HepG2 (cell line): ENCODE results near the gene S100P. TPM values are rescaled to one million over a fixed set of nuclear protein-coding genes. Genes with fewer than 3 reads are reported as not detected.

Experiments used
- ATRX ChIP-seq: sonication (generic); formaldehyde crosslinking; IDR thresholded peaks from 2 replicates; pipeline ENCODE4 v1.4.0; 2020; ENCODE audit warnings: missing genetic modification reagents, borderline replicate concordance
- CBFB ChIP-seq: sonication (generic); formaldehyde crosslinking; IDR thresholded peaks from 2 replicates; pipeline ENCODE4 v1.4.0; 2020; ENCODE audit warnings: missing genetic modification reagents
- EP300 ChIP-seq, 3 experiments: sonication (generic) in 1 of 3; formaldehyde crosslinking in 1 of 3; IDR thresholded peaks; 2 replicates each; pipeline versions ENCODE4 v1.5.1 to v1.6.1; 2011 to 2020; ENCODE audit warnings: low read depth in 2 of 3, low read length in 2 of 3, borderline replicate concordance in 1 of 3, improper control_type of control experiment in 1 of 3, mild to moderate bottlenecking in 1 of 3, missing genetic modification reagents in 1 of 3, moderate library complexity in 1 of 3
- FIP1L1 ChIP-seq: fragments of 200-400 bp; formaldehyde crosslinking; IDR thresholded peaks from 2 replicates; pipeline ENCODE4 v1.6.1; 2018; ENCODE audit warnings: low read depth, mild to moderate bottlenecking, low read length, moderate library complexity, borderline replicate concordance; ENCODE audit not compliant: insufficient read depth
- HCFC1 ChIP-seq: fragments of 150-350 bp; IDR thresholded peaks from 2 replicates; pipeline ENCODE4 v1.6.1; 2014; ENCODE audit warnings: low read depth, low read length
- KDM4B ChIP-seq: sonication (generic); formaldehyde crosslinking; IDR thresholded peaks from 2 replicates; pipeline ENCODE4 v1.4.0; 2020; ENCODE audit warnings: missing genetic modification reagents
- NCOA2 ChIP-seq: sonication (generic); formaldehyde crosslinking; IDR thresholded peaks from 2 replicates; pipeline ENCODE4 v1.8.0; 2022; ENCODE audit warnings: inconsistent platforms
- POLR2AphosphoS2 ChIP-seq: IDR thresholded peaks from 2 replicates; pipeline ENCODE4 v1.6.1; 2011; ENCODE audit warnings: low read depth, low read length, improper control_type of control experiment
- PTBP1 ChIP-seq: fragments of 200-400 bp; formaldehyde crosslinking; IDR thresholded peaks from 2 replicates; pipeline ENCODE4 v1.6.1; 2018; ENCODE audit warnings: low read length, low read depth; ENCODE audit not compliant: poor library complexity, severe bottlenecking
- SRY ChIP-seq: sonication (generic); formaldehyde crosslinking; IDR thresholded peaks from 2 replicates; pipeline ENCODE4 v1.8.0; 2022; ENCODE audit warnings: mild to moderate bottlenecking, missing genetic modification reagents
- TMF1 ChIP-seq: sonication (generic); formaldehyde crosslinking; IDR thresholded peaks from 2 replicates; pipeline ENCODE4 v1.8.1; 2022; ENCODE audit warnings: low read depth, missing genetic modification reagents
- YY1 ChIP-seq: IDR thresholded peaks from 2 replicates; pipeline ENCODE4 v1.6.1; 2011; ENCODE audit warnings: low read length, low read depth, moderate library complexity, mild to moderate bottlenecking; ENCODE audit not compliant: insufficient read depth, insufficient replicate concordance
- ZKSCAN1 ChIP-seq: fragments of 150-350 bp; IDR thresholded peaks from 2 replicates; pipeline ENCODE4 v1.6.1; 2014; ENCODE audit warnings: low read length
- ZKSCAN5 ChIP-seq: sonication (generic); formaldehyde crosslinking; IDR thresholded peaks from 2 replicates; pipeline ENCODE4 v1.5.1; 2020; ENCODE audit warnings: mild to moderate bottlenecking, missing genetic modification reagents
- ZNF30 ChIP-seq: sonication (generic); formaldehyde crosslinking; IDR thresholded peaks from 2 replicates; pipeline ENCODE4 v1.5.0; 2020; ENCODE audit warnings: mild to moderate bottlenecking, missing genetic modification reagents
- ZNF329 ChIP-seq: sonication (generic); formaldehyde crosslinking; IDR thresholded peaks from 2 replicates; pipeline ENCODE4 v1.9.0; 2021; ENCODE audit warnings: low read depth, mild to moderate bottlenecking, missing genetic modification reagents
- ZNF44 ChIP-seq: sonication (generic); formaldehyde crosslinking; IDR thresholded peaks from 2 replicates; pipeline ENCODE4 v1.5.1; 2020; ENCODE audit warnings: mild to moderate bottlenecking, missing genetic modification reagents
- ZNF616 ChIP-seq: sonication (generic); formaldehyde crosslinking; IDR thresholded peaks from 2 replicates; pipeline ENCODE4 v1.5.0; 2020; ENCODE audit warnings: low read depth, mild to moderate bottlenecking, missing genetic modification reagents
- ZNF619 ChIP-seq: sonication (generic); formaldehyde crosslinking; IDR thresholded peaks from 2 replicates; pipeline ENCODE4 v1.4.0; 2020; ENCODE audit warnings: mild to moderate bottlenecking, missing genetic modification reagents
- ZNF709 ChIP-seq: sonication (generic); formaldehyde crosslinking; IDR thresholded peaks from 2 replicates; pipeline ENCODE4 v1.5.0; 2020; ENCODE audit warnings: mild to moderate bottlenecking, missing genetic modification reagents
- polyA plus RNA-seq, 8 experiments: library from polyadenylated mRNA; depleted of rRNA in 3 of 8; stranded (reverse) in 7 of 8; unstranded in 1 of 8; fragments of >200 nt; fragmentation: Illumina TruSeq in 4 of 8; extraction: Trizol in 4 of 8; gene quantifications; 2 replicates each; pipeline versions ENCODE4 v1.2.1 to v1.2.3, GENCODE V29; 2011 to 2016; ENCODE audit warnings: low read depth in 4 of 8, missing spikeins in 1 of 8, mixed read lengths in 1 of 8; ENCODE audit not compliant: insufficient read depth in 1 of 8
- total RNA-seq, 5 experiments: library from RNA; depleted of rRNA; stranded (reverse); fragments of >200 nt; fragmentation: Illumina TruSeq; extraction: Trizol; gene quantifications; 2 replicates each; pipeline ENCODE4 v1.2.3, GENCODE V29; 2016; ENCODE audit warnings: low read depth in 1 of 5
- TF ChIP-seq, protein P1 (sequence below): sonication (generic); formaldehyde crosslinking; IDR thresholded peaks from 2 replicates; pipeline ENCODE4 v1.4.0; 2020; ENCODE audit warnings: missing genetic modification reagents, borderline replicate concordance
- TF ChIP-seq, protein P2 (sequence below): sonication (generic); formaldehyde crosslinking; IDR thresholded peaks from 2 replicates; pipeline ENCODE4 v1.8.1; 2023; ENCODE audit warnings: missing genetic modification reagents, mild to moderate bottlenecking, borderline replicate concordance
- TF ChIP-seq, protein P3 (sequence below): sonication (generic); formaldehyde crosslinking; IDR thresholded peaks from 2 replicates; pipeline ENCODE4 v1.4.0; 2020; ENCODE audit warnings: missing genetic modification reagents, borderline replicate concordance
- TF ChIP-seq, protein P4 (sequence below): sonication (generic); formaldehyde crosslinking; IDR thresholded peaks from 2 replicates; pipeline ENCODE4 v1.8.0; 2022; ENCODE audit warnings: low read depth, missing genetic modification reagents

Gene S100P
- total and polyA plus RNA-seq, 2 of the 13 experiments (the other 11 are each of a cell fraction or from before 2014, with no cell fraction given): 278 to 1,649 TPM

DNA sequence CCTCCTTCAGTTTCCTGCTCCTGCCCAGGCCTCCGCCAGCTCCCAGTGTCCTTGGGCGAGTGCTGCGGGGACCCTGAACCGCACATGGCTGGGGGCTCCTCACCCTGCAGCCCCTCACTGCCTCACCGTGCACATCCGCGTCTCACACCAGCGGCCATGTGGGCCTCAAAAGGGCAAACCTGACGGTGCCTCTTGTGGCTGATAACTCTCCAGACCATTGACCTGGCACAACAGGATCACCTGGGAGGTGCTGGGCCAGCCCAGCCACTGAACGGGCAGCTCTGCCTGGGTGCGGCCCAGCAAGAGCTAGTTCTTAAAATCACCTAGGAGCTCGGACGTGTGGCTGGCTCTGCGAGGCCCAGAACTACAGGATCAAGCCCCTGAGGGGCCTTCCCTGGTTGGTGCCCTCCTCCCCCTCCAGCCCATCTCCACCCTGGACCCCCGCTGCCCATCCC is 4.1 kb upstream of the S100P start (continued):
- TF ChIP-seq HCFC1 (no peak), ZNF44 (CRISPR knock-in tag) (no peak), ZNF329 (CRISPR knock-in tag) (no peak), ZKSCAN1 (no peak), YY1 (no peak), SRY (CRISPR knock-in tag) (peak; percentile 18; the same call in 1 of the 2 replicates), ZNF616 (CRISPR knock-in tag) (peak; percentile 58; the same call in 1 of the 2 replicates), FIP1L1 (0 out of 2 replicates have a peak, but pooled peaks have one; percentile 16), PTBP1 (no peak), ZNF30 (CRISPR knock-in tag) (no peak), EP300 (IDR thresholded peaks at IDR 0.05; ENCODE audit: low read depth in 2 of 2, low read length in 2 of 2) (no peak), EP300 (CRISPR knock-in tag; IDR thresholded peaks at IDR 0.05; ENCODE audit: borderline replicate concordance) (no peak), ZNF709 (CRISPR knock-in tag) (peak; percentile 38; the same call in 1 of the 2 replicates), ZKSCAN5 (CRISPR knock-in tag) (no peak), CBFB (CRISPR knock-in tag) (no peak; the same call in 1 of the 2 replicates), ATRX (no peak), KDM4B (0 out of 2 replicates have a peak, but pooled peaks have one; percentile 6), NCOA2 (CRISPR knock-in tag) (no peak; the same call in 1 of the 2 replicates), ZNF619 (CRISPR knock-in tag) (no peak), TMF1 (CRISPR knock-in tag) (no peak), POLR2AphosphoS2 (no peak)
- TF ChIP-seq, protein P1, sequence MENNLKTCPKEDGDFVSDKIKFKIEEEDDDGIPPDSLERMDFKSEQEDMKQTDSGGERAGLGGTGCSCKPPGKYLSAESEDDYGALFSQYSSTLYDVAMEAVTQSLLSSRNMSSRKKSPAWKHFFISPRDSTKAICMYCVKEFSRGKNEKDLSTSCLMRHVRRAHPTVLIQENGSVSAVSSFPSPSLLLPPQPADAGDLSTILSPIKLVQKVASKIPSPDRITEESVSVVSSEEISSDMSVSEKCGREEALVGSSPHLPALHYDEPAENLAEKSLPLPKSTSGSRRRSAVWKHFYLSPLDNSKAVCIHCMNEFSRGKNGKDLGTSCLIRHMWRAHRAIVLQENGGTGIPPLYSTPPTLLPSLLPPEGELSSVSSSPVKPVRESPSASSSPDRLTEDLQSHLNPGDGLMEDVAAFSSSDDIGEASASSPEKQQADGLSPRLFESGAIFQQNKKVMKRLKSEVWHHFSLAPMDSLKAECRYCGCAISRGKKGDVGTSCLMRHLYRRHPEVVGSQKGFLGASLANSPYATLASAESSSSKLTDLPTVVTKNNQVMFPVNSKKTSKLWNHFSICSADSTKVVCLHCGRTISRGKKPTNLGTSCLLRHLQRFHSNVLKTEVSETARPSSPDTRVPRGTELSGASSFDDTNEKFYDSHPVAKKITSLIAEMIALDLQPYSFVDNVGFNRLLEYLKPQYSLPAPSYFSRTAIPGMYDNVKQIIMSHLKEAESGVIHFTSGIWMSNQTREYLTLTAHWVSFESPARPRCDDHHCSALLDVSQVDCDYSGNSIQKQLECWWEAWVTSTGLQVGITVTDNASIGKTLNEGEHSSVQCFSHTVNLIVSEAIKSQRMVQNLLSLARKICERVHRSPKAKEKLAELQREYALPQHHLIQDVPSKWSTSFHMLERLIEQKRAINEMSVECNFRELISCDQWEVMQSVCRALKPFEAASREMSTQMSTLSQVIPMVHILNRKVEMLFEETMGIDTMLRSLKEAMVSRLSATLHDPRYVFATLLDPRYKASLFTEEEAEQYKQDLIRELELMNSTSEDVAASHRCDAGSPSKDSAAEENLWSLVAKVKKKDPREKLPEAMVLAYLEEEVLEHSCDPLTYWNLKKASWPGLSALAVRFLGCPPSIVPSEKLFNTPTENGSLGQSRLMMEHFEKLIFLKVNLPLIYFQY (CRISPR knock-in tag): peak; percentile 23; the same call in 1 of the 2 replicates
- TF ChIP-seq, protein P2, sequence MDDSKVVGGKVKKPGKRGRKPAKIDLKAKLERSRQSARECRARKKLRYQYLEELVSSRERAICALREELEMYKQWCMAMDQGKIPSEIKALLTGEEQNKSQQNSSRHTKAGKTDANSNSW (CRISPR knock-in tag): no peak
- TF ChIP-seq, protein P3, sequence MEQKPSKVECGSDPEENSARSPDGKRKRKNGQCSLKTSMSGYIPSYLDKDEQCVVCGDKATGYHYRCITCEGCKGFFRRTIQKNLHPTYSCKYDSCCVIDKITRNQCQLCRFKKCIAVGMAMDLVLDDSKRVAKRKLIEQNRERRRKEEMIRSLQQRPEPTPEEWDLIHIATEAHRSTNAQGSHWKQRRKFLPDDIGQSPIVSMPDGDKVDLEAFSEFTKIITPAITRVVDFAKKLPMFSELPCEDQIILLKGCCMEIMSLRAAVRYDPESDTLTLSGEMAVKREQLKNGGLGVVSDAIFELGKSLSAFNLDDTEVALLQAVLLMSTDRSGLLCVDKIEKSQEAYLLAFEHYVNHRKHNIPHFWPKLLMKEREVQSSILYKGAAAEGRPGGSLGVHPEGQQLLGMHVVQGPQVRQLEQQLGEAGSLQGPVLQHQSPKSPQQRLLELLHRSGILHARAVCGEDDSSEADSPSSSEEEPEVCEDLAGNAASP (CRISPR knock-in tag): no peak
- TF ChIP-seq, protein P4, sequence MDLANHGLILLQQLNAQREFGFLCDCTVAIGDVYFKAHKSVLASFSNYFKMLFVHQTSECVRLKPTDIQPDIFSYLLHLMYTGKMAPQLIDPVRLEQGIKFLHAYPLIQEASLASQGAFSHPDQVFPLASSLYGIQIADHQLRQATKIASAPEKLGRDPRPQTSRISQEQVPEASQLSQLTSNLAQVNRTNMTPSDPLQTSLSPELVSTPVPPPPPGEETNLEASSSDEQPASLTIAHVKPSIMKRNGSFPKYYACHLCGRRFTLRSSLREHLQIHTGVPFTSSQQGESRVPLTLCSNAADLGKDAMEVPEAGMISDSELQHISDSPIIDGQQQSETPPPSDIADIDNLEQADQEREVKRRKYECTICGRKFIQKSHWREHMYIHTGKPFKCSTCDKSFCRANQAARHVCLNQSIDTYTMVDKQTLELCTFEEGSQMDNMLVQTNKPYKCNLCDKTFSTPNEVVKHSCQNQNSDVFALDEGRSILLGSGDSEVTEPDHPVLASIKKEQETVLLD (CRISPR knock-in tag): no peak
